ENCODE data around the gene SCIMP. TPM values are rescaled to one million over a fixed set of nuclear protein-coding genes. Genes with fewer than 3 reads are reported as not detected.

SCIMP gene
- total RNA-seq = not detected in 2 replicates

GRCh38 chr17:5234645-5235576 is at the start of gene SCIMP:
TSS of gene SCIMP (minus strand) at chr17:5234860. CDS start at chr17:5234755, 105 bp downstream.

GRCh38 chr17:5281814-5282641 is 47.4 kb upstream of the SCIMP start, which contains the start of gene RABEP1:
TSS of gene RABEP1 (plus strand) at chr17:5282284. CDS start at chr17:5282487, 203 bp downstream.

GRCh38 chr17:5191541-5192417 is 42.9 kb downstream of the SCIMP start, which contains the start of gene ZNF594:
TSS of gene ZNF594 (minus strand) at chr17:5191868. CDS start at chr17:5184256, 7,612 bp downstream.

Other genes with a start within 250 kb of the SCIMP start
- 17.5 and 21.7 TPM in 2 replicates for gene CAMTA2, start 247.2 kb downstream of the SCIMP start, total RNA-seq
- 0.54 TPM in 1 of 2 replicates, not detected in the other for gene INCA1, start 237.3 kb downstream of the SCIMP start, total RNA-seq
- gene KIF1C, start 236.9 kb downstream of the SCIMP start, total RNA-seq = 57.9 and 62.5 TPM in 2 replicates
- 0.18 TPM in 1 of 2 replicates, not detected in the other for gene SLC52A1, start 199.4 kb downstream of the SCIMP start, total RNA-seq
- gene ZFP3, start 156.4 kb downstream of the SCIMP start, total RNA-seq = 0.72 and 0.81 TPM in 2 replicates
- 3.1 and 6.5 TPM in 2 replicates for gene ZNF232, start 123.0 kb downstream of the SCIMP start, total RNA-seq
- not detected in 2 replicates for gene USP6, start 118.8 kb downstream of the SCIMP start, total RNA-seq
- gene ZNF594, start 43.0 kb downstream of the SCIMP start, total RNA-seq = 2.3 and 3.1 TPM in 2 replicates
- gene RABEP1, start 47.4 kb upstream of the SCIMP start, total RNA-seq = 21.3 and 24.5 TPM in 2 replicates
- 30.0 and 36.5 TPM in 2 replicates for gene NUP88, start 184.8 kb upstream of the SCIMP start, total RNA-seq
- 5.7 and 9.6 TPM in 2 replicates for gene RPAIN, start 185.3 kb upstream of the SCIMP start, total RNA-seq
- 143 and 145 TPM in 2 replicates for gene C1QBP, start 204.3 kb upstream of the SCIMP start, total RNA-seq
- 4.2 and 6.2 TPM in 2 replicates for gene DHX33, start 234.1 kb upstream of the SCIMP start, total RNA-seq

All from cardiac atrium fibroblast (primary cell).